GM19455 (cell line): ENCODE results near the gene TADA2B.

ENCODE experiments used
- ATAC-seq: cut with Tn5 transposase; IDR thresholded peaks from one replicate; pipeline ENCODE4 v1.9.1; 2021; ENCODE audit not compliant: unreplicated experiment

Gene TADA2B

DNA sequence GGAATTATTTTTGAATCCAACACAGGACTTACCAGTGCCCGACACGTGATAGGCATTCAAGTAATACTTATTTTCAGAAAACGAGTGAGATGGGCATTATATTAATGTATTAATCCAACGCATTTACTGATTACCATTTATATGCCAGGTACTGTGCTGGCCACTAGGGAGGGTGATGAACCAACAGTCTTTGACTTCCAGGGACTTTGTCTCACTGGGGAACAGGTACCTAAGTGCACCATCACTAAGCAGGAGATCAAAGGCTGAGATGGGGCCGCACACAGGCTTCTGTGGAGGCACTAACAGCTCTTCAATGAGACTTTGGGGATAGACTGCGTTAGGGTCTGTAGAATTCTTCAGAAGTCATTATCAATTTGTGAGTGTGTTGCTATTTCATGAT lies 5.7 kb upstream of the TADA2B start:
- ATAC-seq, result no peak

DNA sequence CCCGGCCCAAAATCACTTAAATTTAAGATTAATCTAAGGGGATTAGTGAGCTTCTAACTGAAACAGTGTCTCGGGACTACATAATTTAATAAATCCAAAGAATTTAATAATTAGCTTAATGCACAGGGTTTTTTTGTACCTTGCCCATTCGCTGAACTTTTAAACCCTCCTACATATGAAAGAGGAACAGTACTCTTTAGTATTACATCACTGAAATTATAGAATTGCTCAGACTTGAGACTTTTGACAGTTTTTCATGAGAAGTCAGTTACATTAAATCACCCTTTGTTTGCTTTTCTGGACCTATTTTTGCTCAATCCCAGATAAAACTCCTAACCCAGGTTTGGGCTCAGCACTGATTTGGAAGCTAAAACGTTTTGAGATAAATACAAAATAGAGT lies 2.4 kb upstream of the TADA2B start:
- ATAC-seq, result no peak

DNA sequence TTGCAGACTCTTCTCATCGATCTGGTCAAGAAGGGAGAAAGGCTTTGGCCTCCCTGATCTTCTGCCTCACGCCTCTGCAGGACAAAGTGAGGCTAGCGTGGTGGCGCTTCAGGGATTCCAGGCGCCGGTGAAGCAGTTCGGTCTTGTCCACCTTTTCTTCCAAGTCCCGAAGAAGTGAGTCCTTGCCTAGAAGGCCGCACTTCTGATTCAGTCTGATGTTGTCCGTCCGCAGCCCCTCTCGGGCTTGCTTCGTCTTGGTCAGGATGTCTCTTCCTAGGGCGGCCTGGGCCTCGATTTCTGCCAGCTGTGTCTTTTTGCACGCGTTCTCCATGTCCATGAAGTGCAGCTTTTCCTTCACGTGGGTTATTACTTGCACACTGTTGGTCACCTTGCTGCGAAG lies 1.9 kb upstream of the TADA2B start:
- ATAC-seq, result no peak

DNA sequence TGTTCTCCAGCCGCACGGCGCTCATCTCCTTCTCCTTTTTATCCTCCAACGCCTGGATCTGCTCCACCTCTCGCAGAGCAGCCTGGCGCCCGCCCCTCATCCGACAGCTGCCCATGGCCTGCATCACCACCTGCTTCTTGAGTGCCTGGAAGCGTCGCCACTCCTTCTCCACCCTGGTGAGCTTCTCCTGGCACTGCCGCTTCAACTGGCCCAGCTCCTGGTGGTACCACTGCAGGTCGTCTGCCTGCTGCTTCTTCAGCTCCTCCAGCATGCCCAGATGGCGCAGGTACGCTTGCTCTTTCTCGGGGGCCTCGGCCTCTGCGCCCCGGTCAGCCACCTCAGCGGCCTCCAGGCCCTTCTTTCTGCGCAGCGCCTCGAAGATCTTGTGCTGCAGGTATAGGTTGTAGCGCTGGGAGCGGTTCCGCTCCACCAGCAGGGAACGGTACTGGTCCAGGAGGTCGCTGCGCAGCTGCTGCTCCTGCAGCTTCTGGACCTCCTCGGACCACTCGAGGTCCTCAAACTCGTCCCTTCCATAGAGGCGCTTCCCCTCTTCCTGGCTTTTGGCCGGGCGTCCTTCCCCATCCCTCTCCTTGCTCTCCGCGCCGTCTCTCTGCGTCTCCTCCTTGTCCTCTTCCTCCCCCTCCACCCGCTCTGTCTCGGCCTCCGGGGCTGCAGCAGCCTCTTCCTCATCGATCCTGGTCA lies 1.2 kb upstream of the TADA2B start:
- ATAC-seq, result no peak

DNA sequence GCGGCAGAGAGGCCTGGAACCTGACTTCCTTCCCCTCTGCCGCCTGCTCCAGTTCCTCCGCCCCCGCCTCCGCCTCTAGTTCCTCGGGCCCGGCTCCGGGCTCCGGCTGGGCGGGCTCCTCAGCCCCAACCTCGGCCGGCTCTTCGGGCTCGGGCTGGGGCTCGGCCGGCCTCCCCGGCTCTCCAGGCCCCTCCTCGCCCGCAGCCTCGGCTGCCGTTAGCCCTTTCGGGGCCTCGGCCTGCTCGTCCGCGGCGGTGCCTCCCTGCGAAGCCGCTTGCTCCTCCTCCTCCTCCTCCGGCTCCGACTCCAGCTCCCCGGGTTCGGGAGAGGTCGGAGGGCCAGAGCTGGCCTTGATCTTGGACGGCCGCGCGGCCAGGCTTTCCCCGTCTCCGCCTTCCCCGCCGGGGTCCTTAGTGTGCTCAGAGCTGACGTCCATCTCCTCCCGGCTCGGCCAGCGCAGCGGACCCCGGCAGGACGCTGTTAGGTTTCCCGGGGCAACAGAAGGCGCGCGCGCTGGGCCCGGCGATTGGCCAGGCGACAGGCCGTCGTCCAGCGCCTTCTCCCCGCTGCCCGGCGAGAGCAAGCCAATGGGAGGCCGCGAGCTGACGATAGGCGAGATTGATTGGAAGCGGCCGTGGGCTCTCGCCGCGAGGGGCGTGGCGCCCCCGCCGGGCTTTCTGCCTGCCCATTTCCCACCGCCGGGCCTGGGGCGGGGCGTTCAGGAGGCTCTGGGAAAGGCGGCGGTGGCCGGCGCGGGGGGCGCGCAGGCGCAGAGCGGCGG lies 479 bp upstream of the TADA2B start:
- peak; percentile 71 for ATAC-seq

DNA sequence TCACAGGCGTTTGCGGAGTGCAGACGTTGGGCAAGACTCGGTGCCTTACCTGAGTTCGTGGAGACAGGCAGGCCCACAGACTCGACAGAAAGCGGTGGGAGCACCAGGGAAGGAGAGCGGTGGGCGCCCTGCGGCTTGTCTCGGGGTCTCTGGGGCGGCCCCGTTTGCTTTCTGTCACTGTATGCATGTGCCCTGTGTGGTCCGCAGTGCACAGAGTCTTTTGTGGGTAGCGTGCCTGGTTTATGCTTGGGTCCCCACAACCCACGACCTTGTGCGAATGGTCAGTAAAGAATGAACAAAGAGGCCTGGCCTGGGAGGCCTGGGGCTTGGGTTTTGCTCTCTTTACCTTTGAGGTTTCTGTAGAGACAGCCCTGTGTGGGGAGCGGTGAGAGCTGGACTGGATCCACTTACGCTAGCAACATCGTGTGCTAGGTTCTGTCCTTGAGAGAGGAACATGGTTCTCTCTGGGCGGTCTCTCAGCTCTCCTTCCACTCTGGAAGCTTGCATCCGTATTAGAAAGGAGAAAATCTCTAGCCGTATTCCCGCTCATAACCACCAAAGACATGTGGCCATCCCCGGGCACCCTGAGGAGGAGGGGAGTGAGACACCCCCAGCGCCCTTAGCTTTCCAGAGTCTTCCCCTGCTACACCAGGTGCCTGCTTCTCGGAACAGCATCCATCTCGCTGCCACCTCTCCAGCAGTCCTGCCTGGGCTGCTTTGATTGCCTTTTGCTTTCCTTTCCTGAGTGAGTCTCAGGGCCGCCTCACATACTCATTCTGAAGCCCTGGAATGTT lies 1.2 kb downstream of the TADA2B start:
- no peak for ATAC-seq

DNA sequence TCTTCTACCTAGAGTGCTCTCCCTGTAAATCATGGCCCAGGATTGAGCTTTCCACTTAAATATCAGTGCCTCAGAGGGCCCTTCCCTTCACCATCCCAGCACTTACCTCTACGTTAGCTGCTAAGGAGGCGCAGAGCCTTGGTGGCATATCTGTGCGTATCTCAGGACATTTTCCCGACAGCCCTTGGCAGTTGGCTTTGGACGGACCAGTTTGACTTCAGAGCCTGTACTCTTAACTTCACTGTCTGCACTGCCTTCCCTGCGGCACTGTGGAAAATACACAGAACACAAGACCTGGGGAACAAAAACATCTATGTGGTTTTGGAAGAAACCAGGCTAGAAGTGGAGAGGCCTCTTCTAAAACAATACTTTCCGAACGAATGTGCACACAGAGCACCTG lies 2.4 kb downstream of the TADA2B start:
- no peak for ATAC-seq

DNA sequence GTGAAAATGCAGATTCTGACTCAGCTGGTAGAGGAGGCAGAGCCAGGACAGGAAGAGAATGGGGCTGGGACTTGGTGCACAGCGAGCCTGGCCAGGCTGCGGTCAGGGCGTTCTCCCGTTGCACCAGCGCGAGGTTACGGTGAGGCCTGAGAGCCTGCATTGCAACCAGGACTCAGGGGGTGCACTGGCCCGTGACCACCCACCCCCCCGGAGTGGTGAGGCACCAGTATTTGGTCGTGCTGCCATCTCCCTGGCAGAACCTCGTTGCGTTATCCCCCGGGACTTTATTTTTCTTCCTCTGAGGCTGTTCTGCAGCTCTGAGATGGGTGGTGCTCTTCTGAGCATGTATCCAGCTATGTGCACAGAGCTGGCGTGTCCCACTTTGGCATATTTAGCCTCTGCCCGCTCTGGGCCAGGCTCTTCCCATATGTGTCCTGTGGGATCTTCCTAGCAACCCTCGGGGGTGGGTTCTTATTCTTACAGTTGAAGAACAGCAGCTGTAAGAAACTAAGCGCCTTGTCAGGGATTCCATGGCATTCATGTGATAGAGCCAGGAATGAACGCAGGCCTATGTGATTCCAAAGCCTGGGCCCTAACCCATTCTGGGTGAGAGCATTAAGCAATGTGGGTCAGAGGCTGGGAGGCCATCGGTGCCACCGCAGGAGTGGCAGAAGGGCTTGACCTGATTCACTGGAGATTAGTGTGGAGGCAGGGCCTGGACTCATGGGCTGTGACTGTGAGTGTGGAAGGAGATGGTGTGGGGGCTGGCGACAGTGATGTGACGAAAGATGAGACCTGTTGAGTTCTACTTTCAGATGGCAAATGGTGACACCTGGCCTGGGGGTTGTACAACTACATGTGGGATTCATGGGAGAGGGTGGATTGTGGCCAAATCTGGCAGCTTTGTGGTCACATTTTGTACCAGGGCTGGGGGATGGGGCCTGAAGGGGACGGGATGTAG lies 3.1 kb downstream of the TADA2B start:
- ATAC-seq, result no peak

DNA sequence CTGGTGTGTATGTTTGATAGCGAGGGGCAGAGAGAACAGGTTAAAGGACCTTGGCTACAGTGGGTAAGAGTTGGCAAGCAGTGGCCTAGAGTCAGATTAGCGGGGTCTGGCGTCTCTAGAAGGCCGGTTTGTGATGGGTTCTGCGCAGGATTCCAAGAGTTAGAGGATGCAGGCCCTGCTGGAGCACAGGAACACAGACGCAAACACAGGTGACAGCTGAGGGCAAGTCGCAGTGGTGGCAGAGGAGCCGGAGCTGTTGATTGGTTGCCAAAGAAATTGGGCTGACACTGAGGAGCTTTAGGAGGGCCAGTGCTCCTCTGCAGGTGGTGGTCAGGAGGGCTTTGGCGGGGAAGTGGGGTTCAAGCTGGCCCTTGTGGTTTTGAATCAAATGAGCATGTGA lies 3.8 kb downstream of the TADA2B start:
- no peak for ATAC-seq

DNA sequence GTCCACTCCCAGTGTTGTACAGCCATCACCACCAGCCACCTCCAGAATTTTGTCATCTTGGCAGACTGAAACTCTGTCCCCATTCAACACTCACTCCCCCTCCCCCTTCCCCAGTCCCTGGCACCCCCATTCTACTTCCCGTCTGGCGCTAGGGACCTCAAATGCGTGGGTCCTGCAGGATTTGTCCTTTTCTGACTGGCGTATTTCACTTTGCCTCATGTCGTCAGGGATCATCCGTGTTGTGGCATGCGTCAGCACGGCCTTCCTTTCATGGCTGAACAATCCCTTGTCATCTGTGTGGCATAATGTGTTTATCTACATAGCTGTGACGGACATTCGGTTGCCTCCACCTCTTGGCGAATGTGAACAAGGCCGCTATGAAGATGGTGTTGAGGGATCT lies 5.5 kb downstream of the TADA2B start:
- no peak for ATAC-seq

DNA sequence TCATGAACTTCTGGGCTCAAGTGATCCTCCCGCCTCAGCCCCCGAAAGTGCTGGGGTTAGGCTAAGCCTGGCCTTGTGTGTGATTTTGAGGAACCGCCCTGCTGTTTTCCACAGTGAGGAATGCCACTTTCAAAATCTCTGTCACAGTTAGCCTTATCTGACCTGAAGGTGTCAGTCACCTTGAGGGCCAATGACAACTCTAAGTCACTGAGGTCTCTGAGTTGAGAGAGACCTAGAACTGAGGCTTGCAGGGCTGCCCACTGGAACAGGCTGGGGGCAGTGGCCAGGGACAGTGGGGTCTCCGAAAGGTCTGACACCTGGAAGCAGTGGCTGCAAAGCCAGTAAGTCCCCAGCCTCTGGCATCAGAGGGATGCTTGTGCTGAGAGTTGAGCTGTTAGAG lies 6.1 kb downstream of the TADA2B start:
- no peak for ATAC-seq

DNA sequence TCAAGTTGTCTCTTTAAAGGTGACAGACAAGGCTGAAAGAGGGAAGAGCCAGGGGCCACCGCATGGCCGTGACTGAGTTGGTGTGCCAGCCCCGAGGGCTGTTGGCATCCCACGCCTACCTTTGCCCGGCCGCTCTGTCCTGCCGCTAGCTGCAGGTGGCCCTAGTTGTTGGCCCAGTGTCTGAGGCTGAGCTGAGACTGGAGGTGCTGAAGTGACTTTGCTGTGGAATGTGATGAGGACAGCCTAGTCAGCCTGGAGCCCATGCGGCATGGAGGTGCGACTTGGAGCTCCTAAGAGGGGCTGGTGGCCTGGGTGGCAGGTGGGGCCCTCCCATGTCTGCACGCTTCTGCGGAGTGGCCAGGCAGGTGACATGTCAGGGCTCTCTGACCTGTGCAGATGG lies 6.6 kb downstream of the TADA2B start:
- ATAC-seq, result no peak

DNA sequence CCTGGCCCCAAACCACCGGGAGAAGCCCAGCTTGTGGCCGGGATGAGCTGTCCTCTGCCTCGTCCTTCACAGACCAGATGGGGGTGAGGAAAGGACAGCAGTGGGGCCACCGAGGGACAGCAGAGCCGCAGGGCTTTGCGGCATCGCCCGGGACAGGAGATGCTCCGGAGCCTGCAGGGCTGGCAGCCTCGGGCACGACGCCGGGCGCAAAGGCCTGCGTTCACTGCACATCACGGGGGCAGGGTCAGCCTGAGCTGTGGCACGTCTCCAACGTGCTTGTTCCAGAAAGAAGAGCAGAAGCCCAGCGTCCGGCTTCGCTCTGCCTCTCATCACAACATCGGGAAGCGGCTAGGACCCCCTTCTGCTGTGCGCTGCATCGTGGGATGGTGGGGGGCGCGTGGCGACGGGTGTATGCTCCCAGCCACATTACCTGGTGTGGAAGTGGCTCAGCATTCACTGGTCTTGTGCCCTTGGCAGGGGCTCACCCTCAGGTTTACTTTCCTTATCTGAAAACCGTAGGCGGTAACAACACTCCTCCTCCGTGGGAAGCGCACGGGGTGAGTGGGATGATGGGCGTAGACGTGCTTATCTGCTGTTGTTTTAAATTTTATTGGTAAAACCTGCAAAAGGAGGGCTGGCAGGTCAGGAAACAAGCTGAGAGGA lies 7.4 kb downstream of the TADA2B start:
- no peak for ATAC-seq

DNA sequence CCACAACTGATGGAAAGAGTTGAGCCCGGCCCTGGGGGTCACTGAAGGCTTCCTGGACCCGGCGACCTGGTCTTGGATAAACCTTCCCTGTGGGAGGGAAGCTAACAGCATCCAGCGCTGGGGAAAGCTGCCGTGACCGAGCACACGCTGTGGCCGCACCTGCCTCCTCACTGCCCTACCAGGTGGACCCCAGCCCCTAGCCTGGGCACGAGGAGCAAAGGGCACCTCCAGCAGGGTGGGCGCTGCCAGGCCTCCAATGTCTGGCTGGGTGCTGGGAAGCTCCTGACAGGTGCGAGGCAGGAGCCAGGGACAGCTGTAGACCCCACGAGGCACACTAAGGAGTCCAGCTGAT lies 7.9 kb downstream of the TADA2B start:
- no peak for ATAC-seq

DNA sequence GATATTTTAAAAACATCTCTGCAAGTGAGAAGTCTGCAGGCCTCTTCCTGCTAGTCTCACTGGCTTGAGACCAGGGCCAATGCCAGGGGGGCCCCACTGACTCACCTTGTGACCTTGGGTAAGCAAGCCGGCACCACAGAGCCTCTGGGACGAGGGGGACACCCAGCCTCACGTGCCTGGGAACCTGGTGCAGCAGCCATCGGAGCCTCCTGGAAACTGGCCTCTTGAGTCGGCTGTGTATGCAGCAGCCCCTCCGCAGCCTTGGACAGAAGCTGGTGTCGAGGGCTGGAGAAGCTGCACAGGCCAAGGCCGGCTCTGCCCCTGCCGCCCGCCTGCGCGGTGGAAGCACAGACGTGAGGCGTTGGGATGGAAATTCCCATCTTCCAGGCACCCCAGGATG lies 8.7 kb downstream of the TADA2B start:
- no peak for ATAC-seq

DNA sequence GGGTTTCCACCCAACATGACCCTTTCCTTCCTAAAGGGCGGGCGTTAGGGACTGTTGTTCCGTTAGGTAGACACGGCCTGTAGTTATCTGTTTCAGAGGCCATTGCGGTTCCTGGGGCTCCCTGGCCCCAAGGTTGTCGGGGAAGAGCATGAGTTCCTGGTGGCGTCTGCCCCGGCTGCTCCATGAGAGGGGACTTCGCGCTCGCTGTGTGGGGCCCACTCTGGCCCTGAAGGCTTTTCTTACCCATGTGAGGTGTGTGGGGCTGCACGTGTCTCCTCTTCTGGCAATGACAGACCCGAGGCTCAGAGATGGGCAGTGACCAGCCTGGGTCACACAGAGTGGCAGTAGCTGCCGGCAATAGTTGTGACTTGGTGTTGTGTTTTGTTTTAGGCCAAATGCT lies 9.1 kb downstream of the TADA2B start:
- ATAC-seq, result no peak

DNA sequence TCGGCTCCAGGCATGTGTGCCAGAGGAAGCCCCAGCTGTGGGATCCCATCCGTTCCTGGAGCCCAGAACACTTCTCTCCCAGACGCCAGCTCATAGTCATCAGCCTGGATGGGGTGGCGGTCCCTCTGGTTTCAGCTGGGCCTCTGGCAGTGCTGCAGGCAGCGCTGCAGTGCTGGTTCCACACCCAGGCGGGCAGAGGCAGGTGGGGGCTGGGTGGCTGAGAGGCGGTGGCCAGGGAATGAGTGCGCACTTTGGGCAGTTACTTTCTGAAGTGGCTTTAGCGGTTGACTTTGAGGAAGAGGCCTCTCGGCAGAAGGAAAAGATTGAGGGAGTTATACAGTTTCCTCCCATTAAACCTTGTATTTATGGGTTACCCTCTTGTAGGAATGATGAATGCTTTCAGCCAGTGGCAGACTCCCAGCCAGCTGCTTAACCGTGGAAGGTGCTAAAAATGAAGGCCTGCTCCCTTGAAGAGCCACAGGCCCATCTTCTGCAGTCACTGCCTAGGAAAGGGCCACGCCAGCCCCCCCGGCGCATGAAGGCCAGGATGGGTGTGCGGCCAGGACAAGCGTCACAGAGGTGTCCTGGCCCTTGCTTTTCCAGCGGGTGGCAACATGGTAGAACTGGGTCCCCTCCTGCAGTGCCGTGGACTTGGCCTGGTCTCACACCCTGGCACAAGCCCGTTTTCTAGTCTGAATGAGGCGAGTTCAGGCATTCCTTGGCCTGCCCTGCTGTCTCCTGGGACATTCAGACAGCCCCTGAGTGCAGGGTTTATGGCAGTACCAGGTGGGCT lies 9.9 kb downstream of the TADA2B start:
- no peak for ATAC-seq

DNA sequence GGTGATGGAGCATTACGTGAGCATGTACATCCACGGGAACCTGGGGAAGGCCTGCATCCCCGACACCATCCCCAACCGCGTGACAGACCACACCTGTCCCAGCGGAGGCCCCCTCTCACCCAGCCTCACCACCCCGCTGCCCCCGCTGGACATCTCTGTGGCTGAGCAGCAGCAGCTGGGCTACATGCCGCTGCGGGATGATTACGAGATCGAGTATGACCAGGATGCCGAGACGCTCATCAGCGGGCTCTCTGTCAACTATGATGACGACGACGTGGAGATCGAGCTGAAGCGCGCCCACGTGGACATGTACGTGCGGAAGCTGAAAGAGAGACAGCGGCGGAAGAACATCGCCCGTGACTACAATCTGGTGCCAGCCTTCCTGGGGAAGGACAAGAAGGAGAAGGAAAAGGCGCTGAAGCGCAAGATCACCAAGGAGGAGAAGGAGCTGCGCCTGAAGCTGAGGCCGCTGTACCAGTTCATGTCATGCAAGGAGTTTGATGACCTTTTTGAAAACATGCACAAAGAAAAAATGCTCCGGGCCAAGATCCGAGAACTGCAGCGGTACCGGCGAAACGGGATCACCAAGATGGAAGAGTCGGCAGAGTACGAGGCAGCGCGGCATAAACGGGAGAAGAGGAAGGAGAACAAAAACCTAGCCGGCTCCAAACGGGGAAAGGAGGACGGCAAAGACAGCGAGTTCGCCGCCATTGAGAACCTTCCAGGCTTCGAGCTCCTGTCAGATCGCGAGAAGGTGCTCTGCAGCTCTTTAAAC lies 11.1 kb downstream of the TADA2B start:
- no peak for ATAC-seq
